Measurements from ENCODE around the gene MEGF6. TPM values are rescaled to one million over a fixed set of nuclear protein-coding genes. Genes with fewer than 3 reads are reported as not detected.
A peak's percentile ranks its signal among the peaks of the same experiment; 100 is the strongest.

The MEGF6 gene
- total RNA-seq, 1 donor from 2014 or later = 57.1 TPM

- Histone ChIP-seq H3K36me3 (no peaks in the 10 kb centered on the region), H3K9me3 (no peaks in the 10 kb centered on the region), H3K27me3 (ENCODE audit: low read depth) (no peaks in the 10 kb centered on the region), H3K27ac (no peak overlapping the region), H3K4me3 (no peak overlapping the region), H3K4me1 (peaks cover 44% of the 10 kb centered on the region)
- DNase-seq (no peak), ATAC-seq (no peak)
- no peak for TF ChIP-seq CTCF (IDR thresholded peaks at IDR 0.05)
- intact Hi-C loops (cut with DNase I) = no loop called here
Measured at GRCh38 chr1:3593334-3593733, 18.0 kb downstream of the MEGF6 start.

- H3K27me3 ChIP-seq (ENCODE audit: low read depth) = no peaks in the 10 kb centered on the region
- peaks cover 28% of the 10 kb centered on the region for H3K4me1 ChIP-seq
- ATAC-seq = peak in 1 of 2 donors; percentile 5
- H3K36me3 ChIP-seq = no peaks in the 10 kb centered on the region
- H3K9me3 ChIP-seq = no peaks in the 10 kb centered on the region
- H3K4me3 ChIP-seq = no peak overlapping the region
- TF ChIP-seq CTCF (IDR thresholded peaks at IDR 0.05) = no peak
- peak overlapping the region; percentile 62 for H3K27ac ChIP-seq
- no peak for DNase-seq
- intact Hi-C loops (cut with DNase I) = no loop called here
Measured at GRCh38 chr1:3590951-3591865, 20.1 kb downstream of the MEGF6 start.

GRCh38 chr1:3590139-3590763 is 21.1 kb downstream of the MEGF6 start:
- peak; percentile 75 for DNase-seq
- intact Hi-C loops (cut with DNase I) = no loop called here
- Histone ChIP-seq H3K27me3 (ENCODE audit: low read depth) (no peaks in the 10 kb centered on the region), H3K27ac (peak overlapping the region; percentile 62), H3K36me3 (no peaks in the 10 kb centered on the region), H3K4me1 (peaks cover 28% of the 10 kb centered on the region), H3K4me3 (no peak overlapping the region), H3K9me3 (no peaks in the 10 kb centered on the region)
- peak; percentile 72 to 87 for ATAC-seq
- no peak for TF ChIP-seq CTCF (IDR thresholded peaks at IDR 0.05)

GRCh38 chr1:3588395-3588794 is 22.9 kb downstream of the MEGF6 start:
- no peak for ATAC-seq
- H3K27ac ChIP-seq = no peak overlapping the region
- no peak overlapping the region for H3K4me3 ChIP-seq
- peaks cover 28% of the 10 kb centered on the region for H3K4me1 ChIP-seq
- TF ChIP-seq CTCF (IDR thresholded peaks at IDR 0.05) = no peak
- DNase-seq = no peak
- H3K36me3 ChIP-seq = no peaks in the 10 kb centered on the region
- H3K27me3 ChIP-seq (ENCODE audit: low read depth) = no peaks in the 10 kb centered on the region
- no peaks in the 10 kb centered on the region for H3K9me3 ChIP-seq
- intact Hi-C loops (cut with DNase I) = no loop called here

- ATAC-seq (no peak), DNase-seq (no peak)
- no peak for TF ChIP-seq CTCF (IDR thresholded peaks at IDR 0.05)
- no peaks in the 10 kb centered on the region for H3K9me3 ChIP-seq
- no peaks in the 10 kb centered on the region for H3K36me3 ChIP-seq
- peaks cover 28% of the 10 kb centered on the region for H3K4me1 ChIP-seq
- no peaks in the 10 kb centered on the region for H3K27me3 ChIP-seq (ENCODE audit: low read depth)
- H3K4me3 ChIP-seq = no peak overlapping the region
- H3K27ac ChIP-seq = no peak overlapping the region
- intact Hi-C loops (cut with DNase I) = no loop called here
Measured at GRCh38 chr1:3586986-3587759, 24.1 kb downstream of the MEGF6 start.

Measured in lower lobe of right lung (tissue), 2 donors.